ENCODE results near the gene FMN1.

FMN1 gene

DNA sequence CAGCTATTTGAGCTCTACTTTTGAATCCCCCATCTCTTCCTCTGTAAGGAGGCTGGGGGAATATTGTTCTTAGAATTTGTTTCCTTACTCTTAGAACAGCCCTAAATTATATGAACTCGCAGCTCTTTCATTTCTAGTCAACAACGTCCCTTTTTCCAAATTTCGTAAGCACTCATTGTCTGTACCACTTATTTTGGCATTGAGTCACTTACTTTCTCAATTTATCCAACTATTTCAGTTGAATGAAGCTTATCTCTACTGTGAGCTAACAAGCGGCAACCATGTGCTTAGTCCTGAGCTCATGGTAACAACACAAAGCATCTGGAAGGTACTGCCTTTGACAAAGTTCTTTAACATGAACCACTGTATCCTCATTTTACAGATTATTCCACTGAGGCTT lies 285.6 kb downstream of the FMN1 start:
- no peak for DNase-seq

DNA sequence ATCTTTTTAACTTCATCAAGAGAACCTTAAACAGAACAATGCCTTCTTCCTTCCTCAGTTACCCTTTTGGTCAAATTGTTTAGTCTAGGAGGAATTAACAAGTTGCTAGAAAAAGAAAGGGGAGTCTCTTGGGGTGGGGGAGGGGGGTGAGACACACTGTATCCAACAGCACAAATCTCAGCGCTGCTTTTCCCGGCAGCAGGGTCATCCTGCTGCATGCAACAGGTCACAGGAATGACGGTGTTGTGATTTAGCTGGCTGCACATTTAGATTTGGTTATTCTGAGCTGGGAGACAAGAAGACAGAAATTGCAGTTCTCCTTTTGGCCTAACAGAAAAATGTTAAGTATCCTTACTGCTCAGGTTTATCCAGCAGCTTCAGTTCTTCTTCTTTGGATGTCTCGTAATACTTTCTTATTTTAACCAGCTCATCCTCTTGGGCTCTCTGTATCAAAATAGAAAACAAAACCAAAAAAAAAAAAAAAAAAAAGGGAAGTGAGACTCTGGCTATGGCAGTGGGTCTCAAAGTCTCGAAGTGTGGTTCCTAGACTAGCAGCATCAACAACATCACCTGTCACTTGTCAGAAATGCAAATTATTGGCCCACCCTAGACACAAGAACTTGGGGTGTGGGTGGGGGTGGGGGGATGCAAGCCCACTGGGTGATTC lies 286.2 kb downstream of the FMN1 start:
- peak; percentile 23 for DNase-seq

DNA sequence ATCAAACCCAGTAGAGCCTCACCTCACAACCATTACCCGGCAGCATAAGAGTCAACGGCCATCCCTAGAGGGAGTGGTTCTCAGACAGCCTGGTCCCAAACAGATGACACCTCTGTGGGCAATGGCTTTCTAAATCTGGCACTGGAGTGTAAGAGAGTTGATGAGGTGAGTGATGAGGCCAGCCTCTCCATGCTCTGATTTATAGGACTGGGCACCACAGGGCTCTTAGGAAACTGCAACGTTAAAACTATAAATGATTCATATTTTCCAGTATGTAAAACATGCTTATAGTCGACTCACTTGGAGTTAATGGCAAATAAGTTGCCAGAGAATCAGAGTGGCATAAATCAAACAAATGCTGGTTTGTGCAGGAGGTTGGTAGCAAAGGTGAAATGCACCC lies 289.0 kb downstream of the FMN1 start:
- DNase-seq: no peak

DNA sequence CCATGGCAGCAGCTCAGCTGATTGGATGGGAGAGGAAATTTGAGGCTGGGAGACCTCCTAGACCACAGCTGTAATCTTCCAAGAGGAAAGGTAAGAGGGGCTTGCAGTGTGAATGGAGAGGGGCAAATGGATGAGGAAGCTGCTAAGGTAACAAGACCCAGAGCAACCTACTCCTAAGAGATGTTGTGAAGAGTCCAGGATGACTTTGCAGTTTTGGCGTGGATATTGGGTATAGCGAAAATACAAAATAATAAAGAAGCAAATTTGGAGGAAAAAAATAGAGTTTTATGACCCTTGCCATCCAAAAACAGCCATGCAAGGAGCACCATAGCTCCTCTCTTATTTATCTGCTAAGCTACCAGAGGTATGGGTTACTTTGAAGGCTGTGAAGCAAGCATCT lies 290.1 kb downstream of the FMN1 start:
- no peak for DNase-seq

DNA sequence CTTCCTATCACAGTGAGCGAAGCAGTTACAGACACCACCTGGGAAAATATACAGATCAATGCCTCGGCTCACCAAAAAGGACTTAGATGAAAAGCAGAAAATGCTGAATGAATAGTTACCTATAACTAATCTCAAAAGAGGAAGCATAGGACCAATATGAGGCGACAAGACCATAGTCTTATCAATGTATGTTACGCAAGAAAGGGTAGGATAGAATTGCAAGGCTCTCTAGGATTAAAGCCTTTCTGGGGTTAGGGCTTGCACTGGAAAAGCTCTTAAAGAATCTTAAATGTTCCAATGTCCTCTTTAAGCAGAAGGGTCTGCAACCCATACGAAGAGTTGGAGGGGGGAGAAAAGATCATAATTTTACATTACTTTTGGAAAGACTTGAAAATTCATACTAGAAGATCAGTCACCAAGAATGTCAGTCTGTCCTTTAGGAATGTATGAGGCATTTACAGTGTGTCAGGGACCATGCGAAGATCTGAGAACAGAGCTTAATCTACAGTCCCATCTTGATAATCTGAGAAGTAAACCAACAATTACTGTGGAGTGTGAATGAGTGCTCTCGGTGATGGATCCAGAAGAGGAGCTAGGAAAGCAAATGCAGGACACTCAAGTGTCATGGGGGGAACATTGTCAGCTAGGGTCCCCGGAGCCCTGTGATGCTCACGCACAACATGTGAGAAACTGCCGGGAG lies 290.8 kb downstream of the FMN1 start:
- no peak for DNase-seq

DNA sequence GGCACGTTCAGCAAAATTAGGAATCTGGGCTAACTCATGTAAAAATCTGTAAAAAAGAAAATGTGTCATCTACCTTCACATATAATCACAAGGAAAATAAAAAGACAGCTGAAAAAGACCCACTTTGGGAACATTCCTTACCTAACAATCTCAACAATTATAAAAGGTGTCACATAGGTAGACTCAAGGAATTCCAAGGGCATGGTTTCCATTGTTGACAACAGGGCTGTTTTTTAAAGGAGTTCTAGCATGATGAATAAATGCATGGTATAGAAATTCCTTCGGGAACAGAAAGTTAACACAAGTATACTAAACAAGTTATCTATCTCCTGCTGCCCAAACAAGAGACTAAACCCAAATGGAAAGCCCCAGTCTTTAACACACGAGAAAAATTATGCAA lies 292.5 kb downstream of the FMN1 start:
- DNase-seq: no peak

DNA sequence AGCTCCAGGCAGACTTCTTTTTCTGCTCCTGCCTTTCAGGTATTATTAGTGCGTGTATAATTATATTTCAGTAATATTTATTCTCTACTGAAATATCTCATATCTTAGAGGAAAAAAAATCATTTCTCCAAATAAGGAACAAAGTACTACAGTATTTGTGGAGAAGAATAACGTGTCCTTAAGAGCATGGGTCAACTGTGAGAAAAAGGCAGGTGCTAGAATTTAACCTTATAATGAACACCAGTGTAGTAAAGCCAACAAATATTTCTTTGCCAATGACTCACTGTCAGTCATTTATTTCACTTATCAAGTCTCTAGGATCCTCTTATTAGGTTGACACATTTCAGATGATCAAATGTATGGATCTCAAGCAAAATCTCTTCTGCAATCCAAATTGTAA lies 293.3 kb downstream of the FMN1 start:
- DNase-seq: no peak

DNA sequence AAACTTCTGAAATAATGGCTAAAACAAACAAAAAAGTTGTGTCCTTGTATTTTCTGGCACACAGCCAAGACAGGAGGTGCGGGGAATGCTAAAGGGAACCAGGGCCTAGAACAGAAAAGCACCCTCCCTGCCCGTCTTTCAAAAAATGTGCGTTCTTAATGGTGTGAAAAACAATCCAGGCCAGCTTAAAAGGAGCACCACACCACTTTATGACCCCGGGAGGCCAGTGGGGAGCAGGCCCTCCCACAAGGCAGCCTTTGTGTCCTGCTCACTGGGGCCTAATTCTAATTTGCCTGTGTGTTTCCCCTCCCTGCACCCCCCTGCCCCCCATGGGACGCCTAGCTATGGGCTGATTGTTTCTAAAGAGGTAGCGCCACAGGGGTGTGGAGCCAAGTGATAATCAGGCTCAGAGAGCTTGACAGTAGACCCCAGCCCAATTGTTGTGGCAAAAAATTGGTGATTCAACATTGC lies 295.4 kb downstream of the FMN1 start:
- DNase-seq: peak; percentile 18

DNA sequence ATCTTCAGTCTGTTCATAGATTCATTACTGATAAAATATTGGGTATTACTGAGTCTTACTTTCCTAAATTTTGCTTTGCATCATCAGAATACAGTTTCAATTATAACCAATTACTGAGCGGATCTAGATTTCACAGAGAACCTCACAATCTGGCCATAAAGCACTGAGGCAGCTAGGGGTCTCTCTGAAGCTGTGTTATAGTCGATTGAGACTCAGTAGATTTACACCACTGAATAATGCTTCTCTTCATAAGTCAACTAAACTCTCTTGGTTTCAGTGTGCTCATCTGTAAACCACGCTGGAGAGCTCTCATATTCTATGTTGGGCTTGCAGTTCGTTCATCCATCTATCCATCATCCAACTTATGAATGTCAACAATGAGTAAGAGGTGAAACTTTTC lies 296.1 kb downstream of the FMN1 start:
- no peak for DNase-seq

DNA sequence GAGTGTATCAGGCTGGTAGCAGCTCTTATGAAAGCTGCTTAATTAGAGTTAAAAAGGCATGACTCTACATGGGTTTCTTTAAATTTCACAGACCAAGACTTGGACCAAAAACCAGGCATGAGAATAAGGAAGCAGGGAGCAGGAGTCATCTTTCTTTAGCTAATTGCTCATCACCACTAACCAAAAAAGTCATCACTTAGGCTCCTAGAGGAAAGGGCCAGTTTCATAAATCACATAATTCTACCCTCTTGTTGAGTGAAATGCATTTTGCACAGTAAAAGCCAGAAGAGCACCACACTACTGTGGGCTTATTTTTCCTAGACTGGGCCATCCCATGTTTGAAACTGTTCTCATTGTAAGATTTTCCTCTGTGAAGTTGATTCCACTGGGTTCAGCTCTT lies 301.1 kb downstream of the FMN1 start:
- DNase-seq: no peak

DNA sequence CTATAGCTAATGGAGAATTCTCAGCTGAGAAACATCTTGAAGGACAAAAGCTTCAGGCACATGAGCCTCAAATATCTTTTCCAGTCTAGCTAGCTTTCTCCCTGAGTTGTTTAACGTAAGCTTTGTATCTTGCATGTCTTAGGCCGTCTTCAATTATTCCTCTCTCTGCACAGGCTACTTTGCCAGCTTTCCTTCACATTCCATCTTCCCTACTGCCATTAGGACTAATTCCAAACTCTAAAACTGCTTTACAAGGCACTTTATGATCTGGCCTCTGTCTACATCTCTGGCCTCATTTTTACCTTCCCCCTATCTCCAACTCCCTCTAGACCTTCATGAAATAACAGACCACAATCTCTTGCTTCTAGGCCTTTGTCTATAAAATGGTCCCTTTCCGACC lies 305.3 kb downstream of the FMN1 start:
- no peak for DNase-seq

DNA sequence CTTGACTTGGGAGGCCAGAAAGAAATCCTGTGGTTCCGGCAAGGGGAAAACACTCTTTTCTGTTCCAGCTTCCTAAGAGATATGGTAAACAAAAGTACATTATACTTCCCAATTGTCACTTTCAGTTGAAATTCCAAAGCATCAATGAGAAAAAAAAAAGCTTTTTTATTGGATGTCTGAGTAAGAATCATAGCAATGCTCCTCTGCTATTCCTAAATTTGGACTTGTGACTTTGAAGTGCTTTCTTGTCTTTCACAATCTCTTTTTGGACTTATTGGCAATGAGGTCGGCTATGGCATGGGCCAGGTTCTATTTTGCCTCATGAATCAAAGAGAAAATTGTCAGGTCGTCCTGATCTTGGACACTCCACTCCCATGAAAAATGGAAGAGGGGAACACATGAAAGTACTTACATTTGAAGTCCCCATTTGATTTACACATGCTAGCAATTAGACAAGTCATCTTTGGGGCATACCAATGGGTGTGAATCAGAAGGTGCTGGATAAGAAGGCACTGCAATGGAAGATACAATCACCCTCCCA lies 306.2 kb downstream of the FMN1 start:
- DNase-seq: no peak

DNA sequence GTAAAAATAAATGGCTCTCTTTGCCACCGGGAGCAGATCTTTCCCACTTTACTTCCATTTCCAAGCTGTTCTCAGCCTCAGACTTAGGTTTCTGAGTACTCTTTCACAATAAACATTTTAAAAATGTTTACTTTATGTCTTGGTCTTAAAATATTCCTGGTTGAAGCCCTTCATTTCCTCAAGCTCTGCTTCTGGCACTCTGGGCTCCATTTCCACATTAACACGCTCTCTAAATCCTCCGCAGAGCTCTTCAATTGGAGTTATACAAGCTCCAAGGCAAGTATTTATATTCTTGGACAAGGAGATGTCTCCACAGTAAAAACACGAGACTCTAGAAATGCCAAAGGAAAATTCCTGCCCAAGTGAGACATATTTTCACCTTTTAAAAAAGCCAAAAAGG lies 307.4 kb downstream of the FMN1 start:
- no peak for DNase-seq

DNA sequence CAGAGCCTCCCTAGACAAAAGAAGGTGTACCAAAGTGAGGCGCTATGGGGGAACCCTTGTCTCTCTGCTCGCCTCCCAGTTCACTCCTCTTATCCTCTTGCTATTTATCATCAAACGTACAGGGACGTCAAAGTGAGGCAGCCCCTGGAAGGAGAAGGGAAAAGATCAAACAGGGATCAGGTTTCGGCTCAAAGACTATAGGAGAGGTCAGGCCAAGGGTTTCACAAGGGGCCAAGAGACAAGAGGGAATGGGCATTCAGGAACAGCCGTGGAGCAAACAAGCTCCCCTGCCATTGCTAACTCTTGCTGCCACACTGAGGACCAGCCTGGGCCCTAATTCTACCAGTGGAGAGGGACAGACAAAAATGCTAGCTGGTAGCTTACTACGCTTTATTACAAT lies 308.1 kb downstream of the FMN1 start:
- DNase-seq: no peak

DNA sequence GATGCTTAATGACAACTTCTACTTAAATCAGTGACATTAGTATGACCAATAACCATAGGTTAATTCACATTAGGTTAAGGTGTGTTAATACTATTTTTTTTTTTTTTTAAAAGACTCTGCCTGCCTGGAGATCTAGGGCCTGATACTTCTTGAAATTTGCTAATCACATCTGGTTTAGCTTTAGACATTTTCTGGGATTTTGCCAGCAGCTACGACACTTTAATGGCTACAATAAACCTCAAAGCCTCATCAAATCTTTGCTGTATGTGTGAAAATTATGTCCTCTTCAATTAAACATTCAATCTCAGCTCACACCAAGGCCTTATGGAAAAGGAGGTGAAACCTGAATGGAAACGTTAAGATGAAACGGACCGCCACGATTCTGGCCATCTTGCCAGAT lies 308.8 kb downstream of the FMN1 start:
- no peak for DNase-seq

DNA sequence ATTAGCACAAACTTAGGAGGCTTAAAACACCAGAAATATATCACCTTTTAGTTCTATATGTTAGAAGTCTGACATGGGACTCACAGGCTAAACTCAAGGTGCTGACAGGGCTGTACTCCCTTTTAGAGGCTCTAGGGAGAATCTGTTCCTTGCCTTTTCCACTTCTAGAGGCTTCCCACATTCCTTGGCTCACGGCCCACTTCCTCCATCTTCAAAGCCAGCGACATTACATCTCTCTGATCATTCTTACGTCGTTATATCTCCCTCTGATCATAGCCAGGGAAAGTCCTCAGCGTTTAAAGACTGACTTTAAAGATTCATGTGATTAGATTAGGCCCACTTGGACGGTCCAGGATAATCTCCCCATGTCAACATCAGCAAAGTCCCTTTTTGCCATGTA lies 310.4 kb downstream of the FMN1 start:
- DNase-seq: no peak

DNA sequence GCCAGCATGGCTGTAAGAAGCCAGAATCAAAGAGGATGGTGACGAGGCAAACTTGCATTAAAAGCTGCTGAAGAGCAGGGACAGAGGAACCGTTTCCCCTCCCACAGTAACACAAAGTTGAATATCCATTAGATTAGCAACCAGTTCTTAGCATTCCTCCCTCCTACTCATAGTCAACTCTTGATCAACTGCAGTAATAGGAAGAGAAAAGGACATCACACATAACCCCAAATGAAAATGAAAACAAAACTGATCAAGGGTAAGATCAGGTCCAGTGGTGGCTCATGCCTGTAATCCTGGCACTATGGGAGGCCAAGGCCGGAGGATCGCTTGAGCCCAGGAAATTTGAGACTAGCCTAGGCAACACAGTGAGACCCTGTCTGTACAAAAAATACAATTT lies 311.6 kb downstream of the FMN1 start:
- DNase-seq: no peak

DNA sequence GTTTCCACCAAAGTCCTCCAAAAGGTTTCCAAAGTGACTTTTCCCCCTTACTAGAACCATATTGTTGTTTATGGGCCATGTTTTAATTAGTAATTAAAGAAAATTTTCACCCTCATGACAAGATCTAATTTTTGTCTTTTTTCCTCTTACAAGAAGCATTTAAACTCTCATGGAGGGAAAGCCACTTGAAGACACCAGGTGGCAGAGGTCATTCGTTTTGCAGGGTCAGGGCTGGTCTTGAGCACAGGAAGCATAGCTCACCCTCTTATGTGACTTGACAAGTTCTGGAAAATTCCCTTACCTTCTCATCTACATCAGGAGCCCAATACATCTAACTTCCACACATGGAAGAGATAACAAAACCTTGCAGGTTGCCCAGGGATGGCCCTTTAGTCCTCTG lies 313.0 kb downstream of the FMN1 start:
- no peak for DNase-seq

DNA sequence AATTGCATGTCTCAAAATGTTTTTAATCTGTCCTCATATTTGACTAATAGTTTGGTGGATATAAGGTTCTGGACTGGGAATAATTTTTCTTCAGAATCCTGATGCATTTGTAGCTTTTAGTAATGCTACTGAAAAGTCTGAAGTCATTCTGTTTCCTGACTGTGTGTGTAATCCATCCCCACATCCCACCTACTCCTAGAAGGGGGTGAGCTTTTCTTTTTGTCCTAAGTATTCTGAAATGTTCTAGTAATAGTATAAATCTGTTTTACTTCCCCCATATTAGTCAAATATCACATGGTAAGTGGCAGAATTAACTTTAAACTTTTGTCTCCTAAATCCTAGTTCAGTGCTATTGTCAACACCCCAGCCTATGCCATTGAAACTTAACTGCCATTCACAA lies 313.9 kb downstream of the FMN1 start:
- DNase-seq: no peak

DNA sequence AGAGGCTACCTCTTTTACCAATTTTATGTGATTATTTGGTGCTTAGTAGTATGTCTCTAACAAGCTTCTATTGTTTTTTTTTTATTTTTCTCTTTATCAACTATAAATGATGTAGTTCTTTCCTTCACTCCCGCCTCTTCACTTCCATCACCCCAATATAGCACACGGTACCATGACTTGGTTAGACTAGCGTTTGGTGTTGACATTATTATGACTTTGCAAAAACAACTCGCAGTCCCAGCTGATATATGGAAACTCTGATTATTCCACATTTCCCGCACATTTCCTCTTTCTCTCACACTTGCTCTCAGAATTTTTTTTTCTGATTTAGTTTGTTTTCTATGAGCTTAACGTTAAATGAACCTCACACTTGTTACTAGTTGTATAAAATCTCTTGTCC lies 314.5 kb downstream of the FMN1 start:
- no peak for DNase-seq

DNA sequence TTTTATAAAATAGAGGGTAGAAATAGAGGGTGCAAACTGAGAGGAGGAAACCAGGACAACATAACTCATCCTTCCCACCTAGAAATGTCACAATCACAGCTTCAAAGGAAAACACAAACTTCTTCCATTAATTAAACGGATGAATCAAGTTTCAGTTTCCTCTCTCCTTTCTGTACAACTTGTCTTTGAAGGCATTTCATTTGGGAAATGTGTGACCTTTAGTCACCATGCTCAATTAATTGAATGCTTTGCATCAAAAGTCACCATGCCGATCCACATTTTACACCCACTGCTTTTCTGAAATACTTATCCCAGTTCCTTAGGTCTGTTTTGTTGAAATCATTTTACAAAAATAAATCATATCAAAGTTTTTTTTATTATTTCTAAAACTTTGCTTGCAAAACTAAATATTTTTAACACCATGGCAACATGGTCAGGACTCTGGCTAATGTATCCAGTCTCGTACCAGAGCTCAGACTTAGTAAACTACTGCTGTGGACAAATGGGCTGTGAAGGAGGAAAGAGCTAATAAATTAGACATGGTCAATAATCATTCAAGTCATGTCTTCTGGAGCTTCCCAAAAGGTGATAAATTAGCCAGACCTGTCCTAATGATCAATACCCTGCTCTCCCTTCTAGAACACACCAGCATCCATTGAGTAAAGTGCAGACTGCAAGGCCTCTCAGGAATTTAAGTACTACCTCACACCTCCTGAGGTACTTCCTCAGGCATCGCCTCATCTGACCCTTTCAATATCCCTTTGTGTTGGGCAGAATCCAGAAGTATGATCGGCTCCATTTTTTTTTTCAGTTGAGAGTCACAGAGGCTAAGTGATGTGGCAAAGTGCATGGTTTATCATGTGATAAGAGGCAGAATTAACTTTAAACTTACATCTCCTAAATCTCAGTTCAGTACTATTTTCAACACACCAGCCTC lies 315.4 kb downstream of the FMN1 start:
- DNase-seq: no peak

DNA sequence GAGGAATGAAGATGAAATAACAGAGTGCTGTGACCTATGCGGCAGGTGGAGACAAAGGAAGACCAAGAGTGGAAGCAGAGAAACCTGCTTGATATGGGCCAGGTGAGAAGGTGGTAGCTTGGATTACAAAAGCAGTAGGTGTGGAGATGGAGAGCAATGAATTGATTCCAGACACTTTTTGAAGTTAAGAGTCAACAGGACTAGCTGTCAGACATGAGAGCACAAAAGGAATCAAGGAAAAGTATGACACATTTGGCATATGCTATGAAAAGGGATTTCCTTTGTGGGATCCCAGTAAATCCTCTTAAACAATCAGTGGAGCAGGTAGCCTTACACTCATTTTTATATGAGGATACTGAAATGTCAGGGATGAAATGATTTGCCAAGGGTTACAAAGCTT lies 316.2 kb downstream of the FMN1 start:
- DNase-seq: no peak

DNA sequence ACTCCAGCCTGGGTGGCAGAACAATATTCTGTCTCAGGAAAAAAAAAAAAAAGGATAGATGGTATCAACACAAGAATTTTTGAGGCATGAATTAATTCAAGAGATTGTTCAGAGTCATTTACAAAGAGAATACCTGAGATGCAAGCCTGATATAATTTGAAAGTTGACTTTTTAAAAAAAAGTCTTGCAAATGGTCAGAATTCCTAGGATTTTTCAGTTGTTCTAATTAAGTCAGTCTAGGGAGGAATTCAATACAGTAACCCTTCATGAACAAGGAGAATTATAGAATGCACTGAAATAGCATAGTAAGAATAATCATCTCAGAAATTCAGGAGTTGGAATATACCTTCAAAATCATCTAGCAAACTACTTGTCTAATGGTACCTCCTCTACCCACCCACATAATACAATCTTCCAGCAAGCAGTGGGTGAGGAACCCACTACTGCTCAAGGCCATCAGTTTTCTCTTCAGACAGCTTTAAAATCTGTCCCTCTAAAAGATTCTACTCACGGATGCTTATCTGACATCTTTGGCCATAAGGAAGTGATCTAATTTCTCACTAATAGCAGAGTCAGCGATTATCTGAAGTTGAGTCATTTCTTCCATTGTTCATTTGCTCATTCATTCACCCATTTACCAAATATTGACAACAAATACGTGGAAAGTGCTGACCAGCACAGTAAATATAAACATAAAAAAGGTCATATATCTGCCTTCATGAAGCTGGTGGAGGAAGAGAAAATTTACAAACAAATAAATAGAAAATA lies 317.1 kb downstream of the FMN1 start:
- no peak for DNase-seq
